GM04503 (cell line): ENCODE data around the gene ZBED1.
A peak's percentile ranks its signal among the peaks of the same experiment; 100 is the strongest.

Experiments used
- DNase-seq: peaks from one replicate; pipeline ENCODE4 v3.0.0-alpha.2; 2012; ENCODE audit warnings: low read depth

The ZBED1 gene

GRCh38 chrX:2500803-2501558 is at the start of gene ZBED1, which contains the start of gene DHRSX:
Gene ZBED1, minus strand, starts transcription at chrX:2500976. Its CDS starts 10,257 bp downstream, at chrX:2490719.
Gene DHRSX, minus strand, starts transcription at chrX:2500976. Its CDS starts 51 bp downstream, at chrX:2500925.
- DNase-seq = no peak

GRCh38 chrX:2549876-2550275 is 49.1 kb upstream of the ZBED1 start:
- DNase-seq = no peak

GRCh38 chrX:2548711-2549423 is 48.1 kb upstream of the ZBED1 start:
- DNase-seq = no peak

- no peak for DNase-seq
Measured at GRCh38 chrX:2547736-2548135, 47.0 kb upstream of the ZBED1 start.

- no peak for DNase-seq
Measured at GRCh38 chrX:2546496-2546895, 45.7 kb upstream of the ZBED1 start.

GRCh38 chrX:2545144-2545543 is 44.4 kb upstream of the ZBED1 start:
- no peak for DNase-seq

- no peak for DNase-seq
Measured at GRCh38 chrX:2542826-2543521, 42.2 kb upstream of the ZBED1 start.

- DNase-seq = no peak
Measured at GRCh38 chrX:2541603-2542002, 40.8 kb upstream of the ZBED1 start.

- no peak for DNase-seq
Measured at GRCh38 chrX:2540426-2540947, 39.7 kb upstream of the ZBED1 start.

- no peak for DNase-seq
Measured at GRCh38 chrX:2539586-2539985, 38.8 kb upstream of the ZBED1 start.

GRCh38 chrX:2538031-2538757 is 37.4 kb upstream of the ZBED1 start:
- DNase-seq = no peak

- no peak for DNase-seq
Measured at GRCh38 chrX:2536974-2537373, 36.2 kb upstream of the ZBED1 start.

- no peak for DNase-seq
Measured at GRCh38 chrX:2536141-2536540, 35.4 kb upstream of the ZBED1 start.

- peak; percentile 13 for DNase-seq
Measured at GRCh38 chrX:2534261-2535021, 33.7 kb upstream of the ZBED1 start.

GRCh38 chrX:2533424-2533823 is 32.6 kb upstream of the ZBED1 start:
- DNase-seq = no peak

GRCh38 chrX:2526390-2526789 is 25.6 kb upstream of the ZBED1 start:
- no peak for DNase-seq

- DNase-seq = no peak
Measured at GRCh38 chrX:2523911-2524310, 23.1 kb upstream of the ZBED1 start.

GRCh38 chrX:2521927-2522386 is 21.2 kb upstream of the ZBED1 start:
- DNase-seq = no peak

- DNase-seq = no peak
Measured at GRCh38 chrX:2521092-2521926, 20.5 kb upstream of the ZBED1 start.

- no peak for DNase-seq
Measured at GRCh38 chrX:2520539-2520938, 19.8 kb upstream of the ZBED1 start.
